Measurements from ENCODE around the gene FAM47E.
"Not testable (repeated sequence)": the region's sequence is repeated elsewhere in the genome, so short reads cannot be mapped to it uniquely, and the experiment has no call there.

Gene FAM47E

DNA sequence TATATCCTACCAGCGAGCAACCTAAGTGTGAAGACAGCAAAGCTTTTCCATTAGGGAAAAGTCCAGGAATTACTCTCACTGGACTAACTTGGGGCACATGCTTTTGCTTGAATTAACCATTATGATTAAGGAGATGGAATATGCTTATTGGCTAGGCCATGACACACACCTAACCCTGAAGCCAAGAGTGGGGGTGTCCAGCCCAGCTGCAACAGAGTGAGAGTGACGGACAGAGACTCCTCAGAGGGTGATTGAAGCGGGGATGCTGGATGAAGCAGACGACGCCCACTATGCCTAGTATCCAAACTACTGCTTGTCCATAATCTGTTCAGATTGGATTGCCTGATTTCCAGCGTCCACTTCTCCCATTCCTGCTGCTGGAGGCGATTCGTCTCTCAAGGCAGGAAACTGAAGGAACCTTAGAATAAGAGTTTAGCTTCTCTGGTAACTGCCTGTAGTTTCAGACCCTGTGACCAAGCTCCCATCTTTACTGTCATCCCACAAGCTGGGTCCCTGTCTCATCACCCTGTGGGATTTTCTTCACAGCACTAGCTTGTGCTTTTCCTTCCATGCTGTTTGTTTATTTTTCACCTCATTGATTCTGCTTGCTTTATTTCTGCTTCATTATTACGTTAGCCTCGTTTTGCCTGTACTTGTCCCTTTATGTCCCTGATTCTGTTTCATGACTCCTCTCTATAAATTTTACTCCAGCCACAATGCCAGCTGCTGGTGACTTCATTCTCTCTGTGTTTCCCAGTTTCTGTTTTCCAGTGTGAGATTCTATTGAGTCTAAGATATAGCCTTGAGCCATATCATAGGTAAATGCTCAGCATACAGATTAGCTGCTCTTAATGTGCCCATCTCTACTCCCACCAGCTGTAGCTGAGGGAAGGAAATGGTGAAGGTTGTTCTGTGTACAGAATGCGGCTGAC, 19.0 kb downstream of the FAM47E start:
- DNase-seq (ENCODE audit: low read depth in 2 of 2): no peak

DNA sequence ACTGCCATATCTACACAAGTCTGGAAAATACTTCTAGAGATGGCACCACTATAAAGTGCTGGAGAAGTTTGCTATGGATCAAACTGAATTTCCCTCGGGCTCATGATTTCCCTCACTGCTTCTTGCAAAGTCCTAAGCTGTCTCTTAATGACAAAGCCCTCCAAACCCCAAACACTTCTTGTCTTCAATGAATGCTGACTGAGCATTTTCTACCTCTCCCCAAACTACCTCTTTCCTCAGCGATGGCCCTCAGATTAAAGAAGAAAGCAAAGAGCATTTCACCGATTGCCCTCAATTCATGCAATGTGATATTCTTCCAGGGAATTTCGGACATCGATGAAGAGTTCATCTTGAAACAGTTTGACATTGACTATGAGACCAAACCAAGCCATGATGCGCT, 19.7 kb downstream of the FAM47E start:
- DNase-seq (ENCODE audit: low read depth in 2 of 2): no peak

DNA sequence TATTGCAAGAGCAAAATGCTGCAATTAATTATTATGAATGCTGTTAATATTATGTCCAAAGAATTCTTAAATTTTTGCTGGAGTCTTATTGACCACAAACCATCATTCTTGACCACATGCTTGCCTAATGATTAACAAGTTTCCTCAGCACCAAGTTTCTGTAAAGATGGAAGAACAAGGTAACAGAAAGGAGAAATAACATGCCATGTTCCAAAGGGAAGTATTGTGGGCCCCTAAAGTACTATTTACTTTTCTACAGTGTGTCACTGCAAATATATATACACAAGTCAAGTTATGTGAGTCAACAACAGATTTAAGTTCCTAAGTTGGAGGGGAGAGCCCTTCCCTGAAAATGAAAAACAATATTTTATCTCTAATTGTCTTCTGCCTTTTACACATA, 20.6 kb downstream of the FAM47E start:
- DNase-seq (ENCODE audit: low read depth in 2 of 2): no peak

DNA sequence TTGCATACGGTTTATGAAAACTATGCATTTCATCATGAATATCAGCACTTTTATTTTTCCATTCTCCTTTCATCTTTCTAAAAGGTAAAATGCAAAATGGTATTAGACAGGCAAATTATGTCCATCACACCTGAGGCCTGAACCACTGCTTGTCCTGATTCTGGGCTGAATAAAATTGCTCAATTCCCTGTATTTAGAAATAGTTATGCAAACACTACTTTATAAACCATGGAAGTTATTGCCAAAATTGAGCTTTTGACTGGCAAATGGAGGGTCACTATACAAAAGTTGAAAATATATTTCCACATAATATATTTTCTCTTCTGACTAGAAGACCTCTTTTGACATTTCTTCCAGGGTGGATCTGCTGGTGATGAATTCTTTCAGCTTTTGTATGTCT, 21.1 kb downstream of the FAM47E start:
- DNase-seq (ENCODE audit: low read depth in 2 of 2): no peak

DNA sequence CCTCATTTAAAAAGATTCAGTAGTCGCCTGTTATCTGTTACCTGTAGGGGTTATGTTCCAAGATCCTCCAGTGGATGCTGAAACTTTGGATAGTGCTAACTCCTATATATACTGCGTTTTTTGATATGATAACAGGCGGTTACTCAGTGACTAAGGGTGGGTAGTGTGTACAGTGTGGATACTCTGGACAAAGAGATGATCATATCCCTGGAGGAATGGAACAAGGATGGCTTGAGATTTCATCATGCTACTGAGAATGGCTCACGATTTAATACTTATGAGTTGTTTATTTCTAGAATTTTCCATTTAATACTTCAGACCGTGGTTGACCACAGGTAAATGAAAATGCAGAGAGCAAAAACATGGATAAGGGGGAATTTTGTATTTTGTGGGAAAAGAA, 21.5 kb downstream of the FAM47E start:
- no peak for DNase-seq (ENCODE audit: low read depth in 2 of 2)

DNA sequence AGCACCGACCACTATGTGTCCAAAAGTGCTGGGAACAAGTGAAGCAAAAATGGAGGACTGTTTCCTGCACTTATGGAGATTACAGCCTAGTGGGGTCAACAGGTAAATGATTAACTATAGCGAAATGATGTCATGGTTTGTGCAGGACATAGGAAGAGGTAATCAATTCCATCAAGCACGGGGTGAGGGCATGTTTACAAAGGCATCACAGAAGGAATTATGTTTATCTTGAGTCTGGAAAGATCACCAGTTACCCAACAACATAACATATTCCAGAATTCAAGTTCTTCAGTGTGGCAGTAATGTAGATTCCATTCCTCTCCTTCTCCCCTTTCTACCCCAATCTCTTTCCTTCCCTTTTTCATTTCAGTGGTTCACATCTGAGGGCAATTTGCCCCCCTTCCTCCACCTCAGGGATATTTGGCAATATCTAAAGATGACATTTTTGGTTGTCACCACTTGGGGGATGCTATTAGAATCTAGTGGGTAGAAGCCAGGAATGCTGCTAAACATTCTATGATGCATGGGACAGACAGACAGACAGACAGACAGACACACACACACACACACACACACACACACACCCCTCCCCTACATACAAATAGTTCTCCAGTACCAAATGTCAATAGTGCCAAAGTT, 24.1 kb downstream of the FAM47E start:
- no peak for DNase-seq (ENCODE audit: low read depth in 2 of 2)

DNA sequence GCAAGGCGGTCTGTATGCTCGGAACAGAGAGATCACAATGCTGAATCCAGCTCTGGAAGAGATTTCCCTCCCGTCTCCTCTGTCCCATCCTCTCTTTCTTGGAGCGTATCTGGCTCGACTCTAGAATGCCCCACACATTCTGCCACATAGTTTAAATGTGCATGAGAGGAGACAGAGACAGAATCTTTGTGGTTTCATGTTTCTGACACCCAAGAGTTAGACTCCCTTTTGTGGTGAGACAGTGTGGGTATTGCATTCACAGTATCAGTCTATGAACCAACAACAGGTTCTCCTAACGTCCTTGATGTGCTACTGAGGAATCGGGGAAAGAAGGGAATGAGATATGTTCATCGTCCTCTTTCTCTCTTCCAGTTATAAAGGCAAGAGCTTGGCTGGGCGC, 25.3 kb downstream of the FAM47E start:
- DNase-seq (ENCODE audit: low read depth in 2 of 2): no peak

DNA sequence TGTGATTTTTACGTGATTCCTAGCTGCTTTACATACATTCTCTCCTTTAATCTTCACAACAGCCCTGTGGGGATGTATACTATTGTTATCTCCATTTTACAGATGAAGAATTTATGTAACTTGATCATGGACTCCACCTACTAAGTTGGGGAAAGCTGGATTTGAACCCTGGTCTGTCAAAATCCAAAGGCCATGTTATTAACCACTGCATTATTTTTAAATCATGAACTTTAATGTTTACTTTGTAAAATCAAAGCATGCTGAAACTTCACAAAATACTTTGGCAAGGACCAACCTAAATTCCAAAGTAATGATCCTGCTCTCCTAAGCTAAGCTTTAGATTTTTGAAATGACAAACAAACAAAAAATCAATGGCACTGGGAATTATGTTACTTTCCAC, 26.1 kb downstream of the FAM47E start:
- no peak for DNase-seq (ENCODE audit: low read depth in 2 of 2)

DNA sequence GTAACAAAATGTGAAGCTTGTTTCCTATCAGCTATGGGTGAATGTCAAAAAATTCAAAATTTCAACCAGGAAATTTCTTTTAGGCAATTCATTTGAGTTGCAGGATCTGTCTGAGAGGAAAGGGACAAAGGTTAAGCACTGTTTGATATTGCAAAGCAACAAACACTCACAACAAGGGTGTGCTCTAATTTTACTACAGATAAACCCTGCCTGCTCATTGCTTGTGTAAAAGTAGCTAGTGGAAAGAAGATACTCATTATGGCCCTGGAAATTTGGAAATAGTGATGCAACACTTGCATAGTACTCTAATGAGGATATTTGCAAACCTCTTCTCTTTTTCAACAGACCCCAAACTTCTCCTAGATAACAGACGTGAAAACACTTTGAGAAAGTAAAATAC, 27.1 kb downstream of the FAM47E start:
- DNase-seq (ENCODE audit: low read depth in 2 of 2): no peak

DNA sequence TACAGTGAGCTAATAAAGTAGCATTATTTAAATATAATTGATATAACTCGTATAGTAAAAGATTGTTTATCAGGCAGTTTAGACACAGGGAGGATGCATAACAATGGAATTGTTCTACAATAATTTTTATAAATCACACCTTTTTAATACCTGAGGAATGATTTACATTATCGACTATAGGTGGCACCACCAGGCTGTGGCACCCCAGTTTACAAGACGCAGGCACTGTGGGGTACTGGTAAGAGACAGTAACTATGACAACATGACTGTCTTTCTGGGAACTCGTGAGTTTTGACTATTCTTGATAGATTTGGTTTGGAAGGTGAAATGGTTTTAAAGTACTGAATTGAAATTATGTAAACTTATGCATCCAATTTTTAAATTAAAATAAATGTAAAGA, 27.9 kb downstream of the FAM47E start:
- no peak for DNase-seq (ENCODE audit: low read depth in 2 of 2)

DNA sequence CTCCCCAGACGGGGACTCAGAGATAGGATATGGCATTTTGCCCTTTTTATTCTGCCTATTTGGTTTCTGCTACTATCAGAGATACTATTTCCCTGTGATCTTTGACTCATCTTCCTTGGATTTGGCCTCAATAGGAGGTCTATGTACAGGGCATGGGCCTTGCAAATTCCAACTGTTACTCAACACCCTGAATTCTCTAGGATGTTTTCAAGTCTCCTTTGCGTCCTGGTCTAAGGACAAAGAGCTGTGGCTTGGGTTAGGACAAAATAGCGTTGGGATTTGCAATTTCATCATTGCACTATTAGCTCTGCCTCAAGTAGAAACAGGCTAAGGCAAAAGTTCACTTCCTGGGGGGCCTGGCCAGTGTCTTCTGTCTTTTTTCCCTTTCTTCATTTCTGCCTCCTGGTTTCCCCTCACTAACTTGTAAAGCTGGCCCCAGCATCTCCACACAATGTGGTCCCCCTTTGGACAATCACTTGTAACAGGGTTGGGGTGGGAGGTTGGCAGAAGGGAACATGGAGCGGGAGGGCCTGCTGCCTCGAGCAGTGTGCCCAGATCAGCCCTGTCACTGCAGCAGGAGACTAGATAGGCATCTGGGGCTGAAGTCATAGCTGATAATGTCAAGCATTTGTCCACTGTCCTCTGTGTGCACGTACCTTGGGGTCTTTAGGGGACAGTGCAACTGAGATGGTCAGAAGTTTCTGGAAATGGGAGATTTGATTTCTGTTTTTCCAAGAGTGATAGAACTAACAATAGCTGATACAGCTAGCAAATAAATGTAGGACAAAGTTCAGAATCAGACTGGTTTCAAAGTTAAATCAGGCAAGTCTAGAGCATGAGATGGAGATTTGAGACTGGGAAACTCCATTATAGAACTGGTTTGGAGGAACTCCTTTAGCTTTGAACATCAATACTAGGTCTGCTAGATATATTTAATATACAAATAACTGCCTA, 29.2 kb downstream of the FAM47E start:
- DNase-seq (ENCODE audit: low read depth in 2 of 2): no peak

DNA sequence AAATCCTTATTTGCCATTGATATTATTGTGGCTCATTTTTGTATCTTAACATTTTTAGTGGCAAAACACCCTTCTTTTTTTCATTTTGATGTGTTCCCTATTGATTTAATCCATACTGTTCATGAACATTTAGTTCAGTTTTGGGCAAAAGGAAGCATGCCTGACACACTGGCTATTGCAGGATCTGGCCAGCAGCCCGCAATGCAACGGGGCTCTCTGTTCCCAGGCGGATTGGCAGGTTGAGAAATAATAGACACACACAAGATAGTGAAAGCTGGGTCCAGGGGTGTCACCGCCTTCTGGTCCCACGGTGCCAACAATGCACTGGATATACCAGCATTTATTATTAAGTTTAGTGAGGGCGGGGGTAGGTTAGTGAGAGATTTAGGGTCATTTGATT, 30.1 kb downstream of the FAM47E start:
- not testable (repeated sequence) for DNase-seq (ENCODE audit: low read depth in 2 of 2)

DNA sequence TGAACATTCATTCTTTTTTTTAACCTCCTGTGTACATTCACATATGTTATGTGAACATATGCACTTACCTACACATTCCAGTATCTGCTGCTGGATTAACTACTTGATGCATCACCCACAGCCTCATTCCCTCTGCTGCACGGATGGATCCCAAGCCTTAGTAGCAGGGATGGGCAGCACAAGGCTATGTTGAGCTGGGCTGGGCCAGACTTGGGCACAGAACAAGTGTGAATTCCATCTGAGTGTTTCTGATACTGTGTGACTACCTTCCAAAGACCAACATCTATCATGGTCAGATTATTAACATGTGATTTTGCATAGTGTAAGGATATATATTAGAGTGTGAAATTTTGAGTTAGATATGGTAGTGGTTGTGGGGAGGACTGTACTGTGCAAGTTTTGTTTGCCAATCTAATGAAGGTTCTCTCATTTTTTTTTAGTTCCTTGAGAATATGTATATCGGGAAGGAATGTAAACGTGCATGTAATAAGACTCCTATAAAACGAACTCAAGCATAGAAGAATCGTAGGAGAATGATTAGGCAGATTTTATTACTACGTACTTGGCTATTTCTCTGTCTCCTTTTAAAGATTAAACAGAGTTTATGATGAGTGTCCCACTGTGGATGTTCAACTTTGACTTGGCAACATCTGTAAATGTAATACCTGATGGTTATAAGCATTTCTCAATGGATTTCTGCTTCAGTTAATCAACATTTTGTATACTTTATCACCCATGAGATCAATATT, 31.6 kb downstream of the FAM47E start:
- DNase-seq (ENCODE audit: low read depth in 2 of 2): no peak

DNA sequence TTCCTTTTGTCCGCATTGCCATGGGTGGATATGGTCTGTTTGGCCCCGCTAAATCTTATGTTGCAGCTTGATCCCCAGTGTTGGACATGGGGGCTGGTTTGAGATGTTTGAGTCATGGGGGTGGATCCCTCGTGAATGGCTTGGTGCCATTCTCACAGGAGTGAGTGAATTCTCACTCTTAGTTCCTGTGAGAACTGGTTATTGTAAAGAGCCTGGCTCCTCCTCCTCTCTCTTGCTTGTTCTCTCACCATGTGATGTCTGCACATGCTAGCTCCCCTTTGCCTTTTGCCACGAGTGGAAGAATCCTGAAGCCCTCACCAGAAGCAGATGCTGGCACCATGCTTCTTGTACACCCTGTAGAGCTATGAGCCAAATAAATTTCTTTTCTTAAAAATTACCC, 32.4 kb downstream of the FAM47E start:
- no peak for DNase-seq (ENCODE audit: low read depth in 2 of 2)

DNA sequence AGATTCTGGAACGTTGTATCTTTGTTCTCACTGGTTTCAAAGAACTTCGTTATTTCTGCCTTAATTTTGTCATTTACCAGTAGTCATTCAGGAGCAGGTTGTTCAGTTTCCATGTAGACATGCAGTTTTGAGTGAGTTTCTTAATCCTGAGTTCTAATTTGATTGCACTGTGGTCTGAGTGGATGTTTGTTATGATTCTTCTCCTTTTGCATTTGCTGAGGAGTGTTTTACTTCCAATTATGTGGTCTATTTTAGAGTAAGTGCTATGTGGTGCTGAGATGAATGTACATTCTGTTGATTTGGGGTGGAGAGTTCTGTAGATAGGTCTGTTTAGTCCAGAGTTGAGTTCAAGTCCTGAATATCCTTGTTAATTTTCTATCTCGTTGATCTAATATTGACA, 36.3 kb downstream of the FAM47E start:
- not testable (repeated sequence) for DNase-seq (ENCODE audit: low read depth in 2 of 2)

DNA sequence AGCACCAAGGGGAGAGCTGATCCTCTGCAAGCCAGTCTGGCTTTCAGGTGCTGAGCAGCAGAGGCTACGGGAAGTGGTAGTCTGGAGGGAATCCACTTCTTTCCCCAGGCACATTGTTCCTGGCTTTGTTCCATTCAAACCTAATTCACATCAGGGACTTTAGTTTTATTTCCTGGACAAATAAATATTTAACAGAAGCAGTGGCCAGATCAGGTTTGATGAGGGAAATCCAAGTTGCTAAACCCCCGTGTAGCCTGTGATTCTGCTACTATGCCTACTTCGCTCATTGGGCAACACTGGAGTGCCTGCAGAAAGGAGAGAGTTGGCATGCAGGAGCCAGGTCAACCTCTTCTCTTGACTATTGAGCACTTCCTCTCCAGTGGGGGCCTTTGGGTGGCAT, 41.2 kb downstream of the FAM47E start:
- no peak for DNase-seq (ENCODE audit: low read depth in 2 of 2)

DNA sequence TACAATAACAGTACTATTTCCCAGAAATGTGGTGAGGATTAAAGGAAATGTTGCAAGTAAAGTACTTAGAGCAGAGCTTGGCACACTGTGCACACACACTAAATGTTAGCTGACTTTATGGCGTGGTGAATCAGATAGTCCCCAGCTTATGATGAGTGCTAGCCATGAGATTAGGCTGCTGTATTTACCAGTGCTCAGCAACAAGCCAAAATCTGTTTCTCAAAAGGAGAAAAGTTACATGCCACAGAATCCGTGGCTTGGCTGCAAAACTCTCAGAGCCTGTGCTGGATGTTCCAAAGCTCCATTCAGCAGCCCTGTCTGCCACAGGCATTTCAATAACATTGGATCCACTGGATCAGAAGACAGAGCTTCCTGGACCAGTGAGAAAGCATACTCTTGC, 42.3 kb downstream of the FAM47E start:
- DNase-seq (ENCODE audit: low read depth in 2 of 2): no peak

DNA sequence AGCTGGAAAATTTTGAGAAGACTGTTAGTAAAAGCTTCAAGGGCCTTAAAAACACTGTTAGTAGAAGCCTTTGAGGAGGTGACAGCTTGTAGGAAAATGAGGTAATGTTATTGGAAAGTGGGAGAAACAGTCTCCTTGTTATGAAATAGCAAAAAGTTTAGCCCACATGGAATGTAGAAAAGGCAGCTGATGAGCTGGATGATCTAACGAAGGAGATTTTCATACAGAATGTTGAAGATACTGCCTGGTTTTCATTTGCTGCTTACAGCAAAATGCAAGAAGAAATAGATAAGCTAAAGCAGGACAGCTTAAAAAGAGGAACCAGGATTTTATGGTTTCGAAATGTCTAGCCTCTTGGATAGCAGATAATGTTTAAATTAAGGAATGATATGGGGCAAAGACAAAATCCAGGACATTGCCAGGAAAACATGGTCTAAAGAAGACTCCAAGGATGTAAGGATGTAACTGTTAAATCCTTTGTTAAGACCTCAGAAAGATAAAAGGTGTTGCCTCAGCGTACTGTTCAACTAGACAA, 44.8 kb downstream of the FAM47E start:
- no peak for DNase-seq (ENCODE audit: low read depth in 2 of 2)

DNA sequence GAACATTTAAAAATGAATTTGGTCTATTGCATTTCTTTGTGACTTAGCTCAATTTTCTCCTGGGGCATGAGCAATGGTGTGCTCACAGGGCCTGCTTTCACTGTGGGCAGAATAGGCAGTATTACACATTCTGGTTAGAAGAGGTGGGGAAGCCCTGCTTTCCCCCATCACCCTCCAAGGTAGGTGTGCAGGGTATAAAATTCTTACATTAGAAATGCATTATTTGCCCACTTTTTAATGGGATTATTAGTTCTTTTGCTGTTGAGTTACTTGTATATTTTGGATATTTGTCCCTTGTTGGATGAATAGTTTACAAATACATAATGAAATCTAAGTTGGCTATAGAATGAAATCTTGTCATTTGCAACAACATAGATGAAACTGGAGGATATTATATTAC, 46.7 kb downstream of the FAM47E start:
- no peak for DNase-seq (ENCODE audit: low read depth in 2 of 2)

DNA sequence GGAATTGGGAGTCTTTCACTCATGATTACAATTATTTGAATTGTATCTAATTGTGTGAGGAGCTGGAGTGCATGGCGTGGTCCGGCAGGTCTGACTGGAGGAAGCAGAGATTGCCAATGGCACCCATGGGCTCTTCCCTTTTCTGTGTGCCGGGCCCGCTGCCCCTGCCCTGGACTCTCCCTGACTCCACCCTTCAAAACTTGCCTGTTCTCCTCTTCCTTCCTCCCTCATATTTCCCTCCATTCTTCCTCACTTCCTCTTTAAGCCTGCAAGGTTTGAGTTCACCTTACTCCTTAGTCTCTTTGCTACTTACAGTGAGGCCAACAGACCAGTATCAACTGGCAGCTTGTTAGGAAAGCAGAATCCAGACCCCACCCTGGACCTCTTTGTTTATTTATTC, 48.5 kb downstream of the FAM47E start:
- no peak for DNase-seq (ENCODE audit: low read depth in 2 of 2)

DNA sequence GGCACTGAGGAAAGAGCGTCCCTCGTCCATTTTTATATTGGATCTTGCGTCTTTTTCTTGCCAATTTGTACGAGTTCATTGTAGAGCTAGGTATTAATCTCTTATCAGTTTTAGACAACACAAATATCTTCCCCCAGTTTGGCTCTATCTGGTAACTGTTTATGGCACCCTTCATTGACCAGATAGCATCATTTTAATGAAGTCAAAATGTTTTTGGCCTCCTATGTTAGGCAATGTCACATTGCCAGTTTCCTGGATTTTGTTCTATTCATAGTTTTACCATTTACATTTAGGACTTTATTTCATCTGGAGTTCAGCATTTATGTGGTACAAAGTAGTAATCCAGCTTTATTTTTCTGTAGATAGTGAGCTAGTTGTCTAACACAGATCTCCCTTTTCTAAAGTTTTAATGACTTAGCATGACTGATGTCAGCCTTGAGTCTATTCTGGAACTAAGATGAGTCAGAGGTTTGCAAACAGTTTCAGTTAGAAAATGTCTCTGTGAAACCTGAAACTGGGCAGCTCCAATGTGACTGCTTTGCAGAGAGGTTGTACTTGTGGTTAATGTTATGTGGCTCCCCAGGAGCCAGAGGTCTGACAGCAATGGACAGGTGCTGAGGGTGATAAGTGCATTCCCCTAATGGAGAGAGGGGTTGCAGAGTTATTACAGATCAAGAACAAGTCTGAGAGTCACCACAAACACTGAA, 49.7 kb downstream of the FAM47E start:
- DNase-seq (ENCODE audit: low read depth in 2 of 2): no peak

All from stimulated activated CD8-positive, alpha-beta memory T cell treated with anti-CD3 and anti-CD28 coated beads, Interleukin-2, amount 100 ng/mL, for 1 hour (primary cell).